NCI-H748 (cell line): Measurements from ENCODE around the gene ZSWIM5.
"Not testable (repeated sequence)": the region's sequence is repeated elsewhere in the genome, so short reads cannot be mapped to it uniquely, and the experiment has no call there.

ENCODE experiments used
- DNase-seq: peaks from one replicate; lab custom pipeline; 2025; ENCODE audit not compliant: unreplicated experiment; lab: John Stamatoyannopoulos, UW

ZSWIM5 gene

GRCh38 chr1:45205910-45206721 is at the start of gene ZSWIM5:
ZSWIM5 (minus strand) TSS chr1:45206605; CDS start chr1:45206350, 255 bp downstream.
- DNase-seq: peak; percentile 91

DNA sequence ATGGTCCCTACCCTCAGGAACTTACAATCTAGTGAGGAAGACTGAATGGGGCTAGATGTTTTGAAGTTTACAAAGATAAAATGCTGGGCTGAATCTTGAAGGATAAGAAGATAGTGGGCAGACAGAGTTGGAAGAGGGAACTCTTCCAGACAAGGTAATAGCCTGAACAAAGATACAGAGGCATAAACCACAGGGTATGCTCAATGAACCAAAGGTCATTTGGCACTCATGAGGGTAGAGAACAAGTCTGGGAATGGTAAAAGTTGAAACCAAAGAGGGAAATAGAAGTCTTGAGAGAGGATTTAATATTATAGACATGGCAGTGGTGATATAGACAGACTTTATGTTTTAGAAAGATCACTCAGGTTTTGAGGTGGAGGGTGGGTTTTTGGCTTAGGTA is 48.1 kb upstream of the ZSWIM5 start:
- DNase-seq: no peak

- no peak for DNase-seq
Observed at GRCh38 chr1:45250544-45250943, 44.1 kb upstream of the ZSWIM5 start.

- not testable (repeated sequence) for DNase-seq
Observed at GRCh38 chr1:45248004-45248403, 41.6 kb upstream of the ZSWIM5 start.

- DNase-seq: peak; percentile 67
Observed at GRCh38 chr1:45246760-45247159, 40.4 kb upstream of the ZSWIM5 start.

DNA sequence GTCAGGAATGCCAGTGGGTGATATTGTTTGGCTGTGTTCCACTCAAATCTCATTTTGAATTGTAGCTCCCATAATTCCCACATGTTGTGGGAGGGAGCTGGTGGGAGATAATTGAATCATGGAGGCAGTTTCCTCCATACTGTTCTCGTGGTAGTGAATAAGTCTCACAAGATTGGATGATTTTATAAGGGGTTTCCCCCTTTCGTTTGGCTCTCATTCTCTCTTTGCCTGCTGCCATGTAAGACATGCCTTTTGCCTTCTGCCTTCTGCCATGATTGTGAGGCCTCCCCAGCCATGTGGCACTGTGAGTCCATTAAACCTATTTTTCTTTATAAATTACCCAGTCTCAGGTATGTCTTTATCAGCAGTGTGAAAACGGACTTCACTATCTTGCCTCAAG is 40.0 kb upstream of the ZSWIM5 start:
- not testable (repeated sequence) for DNase-seq

GRCh38 chr1:45244660-45245059 is 38.3 kb upstream of the ZSWIM5 start:
- DNase-seq: no peak

- no peak for DNase-seq
Observed at GRCh38 chr1:45243476-45244343, 37.3 kb upstream of the ZSWIM5 start.

DNA sequence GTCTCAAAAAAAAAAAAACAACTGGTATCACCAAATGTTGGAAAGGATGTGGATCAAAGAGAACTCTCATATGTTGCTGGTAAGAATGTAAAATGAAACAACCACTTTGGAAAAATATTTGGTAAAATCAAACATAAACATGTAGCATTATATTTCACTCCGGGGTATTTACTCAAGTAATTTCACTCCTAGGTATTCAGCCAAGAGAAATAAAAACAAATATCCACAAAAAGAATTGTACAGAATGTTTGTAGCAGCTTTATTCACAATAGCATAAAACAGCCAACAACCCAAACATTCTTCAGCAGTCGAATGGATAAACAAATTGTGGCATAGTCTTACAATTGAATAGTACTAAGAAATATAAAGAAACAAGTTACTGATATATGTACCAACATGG is 32.4 kb upstream of the ZSWIM5 start:
- no peak for DNase-seq

GRCh38 chr1:45236136-45236535 is 29.7 kb upstream of the ZSWIM5 start:
- DNase-seq: no peak

- peak; percentile 29 for DNase-seq
Observed at GRCh38 chr1:45230537-45230936, 24.1 kb upstream of the ZSWIM5 start.

DNA sequence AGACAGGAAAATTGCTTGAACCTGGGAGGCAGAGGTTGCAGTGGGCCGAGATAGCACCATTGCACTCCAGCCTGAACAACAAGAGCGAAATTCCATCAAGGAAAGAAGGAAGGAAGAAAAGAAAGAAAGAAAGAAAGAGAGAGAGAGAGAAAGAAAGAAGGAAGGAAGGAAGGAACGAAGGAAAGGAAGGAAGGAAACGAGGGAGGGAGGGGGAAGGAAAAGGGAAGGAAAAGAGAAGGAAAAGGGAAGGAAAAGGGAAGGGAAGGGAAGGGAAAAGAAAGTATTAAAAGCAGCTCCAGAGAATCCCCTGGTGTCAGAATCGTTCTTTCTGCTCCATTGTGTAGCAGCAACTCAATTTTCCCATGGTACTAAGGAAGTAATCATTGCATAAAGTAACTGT is 19.2 kb upstream of the ZSWIM5 start:
- no peak for DNase-seq

GRCh38 chr1:45223710-45224109 is 17.3 kb upstream of the ZSWIM5 start:
- DNase-seq: not testable (repeated sequence)

- DNase-seq: no peak
Observed at GRCh38 chr1:45221716-45222115, 15.3 kb upstream of the ZSWIM5 start.

- DNase-seq: no peak
Observed at GRCh38 chr1:45216861-45217260, 10.5 kb upstream of the ZSWIM5 start.

GRCh38 chr1:45216200-45216541 is 9.8 kb upstream of the ZSWIM5 start:
- DNase-seq: no peak

- DNase-seq: no peak
Observed at GRCh38 chr1:45215485-45216199, 9.2 kb upstream of the ZSWIM5 start.

- no peak for DNase-seq
Observed at GRCh38 chr1:45213892-45214291, 7.5 kb upstream of the ZSWIM5 start.

GRCh38 chr1:45211076-45211475 is 4.7 kb upstream of the ZSWIM5 start:
- DNase-seq: no peak

DNA sequence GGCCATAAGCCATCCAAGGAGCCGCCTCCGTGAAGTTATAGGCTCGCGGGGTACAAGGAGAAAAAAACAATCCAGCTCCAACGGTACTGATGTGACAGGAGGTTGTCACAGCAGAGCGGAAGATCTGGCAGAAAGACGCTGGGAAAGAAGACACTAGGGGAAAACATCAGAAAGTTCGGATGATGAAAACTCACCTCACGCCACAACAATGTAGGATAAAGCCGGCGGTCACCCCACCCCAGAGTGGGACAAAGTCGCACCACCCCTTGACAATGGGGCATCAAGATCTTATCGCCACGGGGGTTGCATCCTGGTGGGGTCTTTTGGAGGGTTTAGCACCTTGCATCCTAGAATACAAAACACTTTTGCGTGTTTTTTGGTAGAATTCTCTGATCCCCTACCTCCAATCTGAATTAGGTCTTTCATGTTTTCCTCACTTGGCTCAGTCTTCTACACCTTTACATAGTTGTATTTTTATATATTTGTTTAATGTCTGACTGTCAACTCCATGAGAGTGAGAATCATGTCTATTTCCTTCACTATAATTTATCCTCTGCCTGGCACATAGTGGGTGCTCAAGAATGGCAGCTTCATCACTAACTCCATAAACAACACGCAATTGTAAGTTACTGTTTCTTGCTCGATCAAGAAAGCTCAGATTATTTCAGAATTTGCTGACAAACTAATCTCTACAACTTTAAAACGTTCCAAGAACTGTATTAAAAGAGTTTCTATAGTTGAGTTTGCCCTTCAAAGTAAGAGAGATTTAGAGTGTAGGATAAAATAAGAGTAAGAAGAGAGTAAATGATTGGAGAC is 611 bp upstream of the ZSWIM5 start:
- no peak for DNase-seq
